Mucosa of descending colon (tissue), 3 donors: ENCODE results near the gene PPP1R9A. TPM values are rescaled to one million over a fixed set of nuclear protein-coding genes. Genes with fewer than 3 reads are reported as not detected.

Experiments used
- ATAC-seq: fragments of 200-7000 bp; cut with Tn5 transposase; one replicate; pipeline ENCODE4 v1.9.1; 2020; ENCODE audit warnings: mild to moderate bottlenecking, moderate library complexity
- DNase-seq, 3 donors: peaks; one replicate each; pipeline ENCODE4 v3.0.0-alpha.2; 2020
- H3K36me3 ChIP-seq: fragments of 200-600 bp; one replicate; pipeline ENCODE4 v1.8.0; 2021; ENCODE audit warnings: low read depth, mild to moderate bottlenecking
- H3K4me1 ChIP-seq: fragments of 200-600 bp; one replicate; pipeline ENCODE4 v1.8.0; 2021; ENCODE audit warnings: low read depth, mild to moderate bottlenecking
- H3K4me3 ChIP-seq: fragments of 200-600 bp; one replicate; pipeline ENCODE4 v1.8.0; 2021; ENCODE audit warnings: mild to moderate bottlenecking
- H3K9me3 ChIP-seq: fragments of 200-600 bp; one replicate; pipeline ENCODE4 v1.8.0; 2021; ENCODE audit warnings: mild to moderate bottlenecking
- intact Hi-C, 2 donors: fragments of 100-400 bp; cut with DNase I in 1 of 2; cut with micrococcal nuclease in 1 of 2; formaldehyde crosslinking; loops; one replicate each; pipeline versions ENCODE4 v1.11.0 to v1.11.1; 2022; cut with DNase I, micrococcal nuclease
- total RNA-seq, 3 donors: library from RNA; stranded (reverse); fragmentation: NEBNext Ultra II Directional in 2 of 3; extraction: Animal tissue kit (Norgen Biotek cat#: 25700) in 2 of 3; gene quantifications; one replicate each; pipeline versions ENCODE4 v1.2.1 to v1.2.4, GENCODE V29; 2021 to 2023
- TF ChIP-seq, protein P1 (sequence below): fragments of 200-600 bp; IDR thresholded peaks from one replicate; pipeline ENCODE4 v1.8.0; 2022; ENCODE audit warnings: antibody characterized with exemption, mild to moderate bottlenecking
- donor health status: DM: no; HTN: no; CAD: no; lungs with moderate emphysema.
- donor health status: DM: no; HTN: no; CAD: no.
- donor health status: DM: no; HTN: yes; CAD: no.

Gene PPP1R9A
- total RNA-seq, 3 donors from 2014 or later = 17.8 to 48.9 (median 30.8) TPM

DNA sequence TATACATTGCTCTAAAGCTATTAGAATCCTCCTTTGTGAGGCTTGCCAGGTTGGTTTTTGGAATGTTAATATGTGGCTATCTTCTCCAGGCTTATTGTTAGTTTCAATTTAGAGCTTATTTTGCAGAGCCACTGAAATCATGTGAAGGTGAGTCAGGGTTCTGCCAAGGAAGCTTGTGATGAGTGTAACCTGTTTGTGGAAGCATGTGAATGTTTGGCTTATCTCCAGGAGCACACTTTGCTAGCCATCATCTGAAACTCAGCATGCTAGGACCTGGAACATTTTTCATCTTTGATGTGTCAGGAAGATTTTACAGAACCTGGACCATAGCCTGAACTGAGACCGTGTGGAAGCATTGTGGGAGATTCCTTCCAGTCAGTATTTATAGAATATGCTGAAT lies 197.3 kb downstream of the PPP1R9A start:
- ATAC-seq (peak; percentile 31), DNase-seq (peak in 1 of 3 donors; percentile 5)
- H3K36me3 ChIP-seq = no peaks in the 10 kb centered on the region
- no peaks in the 10 kb centered on the region for H3K4me1 ChIP-seq
- no peak overlapping the region for H3K4me3 ChIP-seq
- intact Hi-C loops = no loop called here
- TF ChIP-seq, protein P1, sequence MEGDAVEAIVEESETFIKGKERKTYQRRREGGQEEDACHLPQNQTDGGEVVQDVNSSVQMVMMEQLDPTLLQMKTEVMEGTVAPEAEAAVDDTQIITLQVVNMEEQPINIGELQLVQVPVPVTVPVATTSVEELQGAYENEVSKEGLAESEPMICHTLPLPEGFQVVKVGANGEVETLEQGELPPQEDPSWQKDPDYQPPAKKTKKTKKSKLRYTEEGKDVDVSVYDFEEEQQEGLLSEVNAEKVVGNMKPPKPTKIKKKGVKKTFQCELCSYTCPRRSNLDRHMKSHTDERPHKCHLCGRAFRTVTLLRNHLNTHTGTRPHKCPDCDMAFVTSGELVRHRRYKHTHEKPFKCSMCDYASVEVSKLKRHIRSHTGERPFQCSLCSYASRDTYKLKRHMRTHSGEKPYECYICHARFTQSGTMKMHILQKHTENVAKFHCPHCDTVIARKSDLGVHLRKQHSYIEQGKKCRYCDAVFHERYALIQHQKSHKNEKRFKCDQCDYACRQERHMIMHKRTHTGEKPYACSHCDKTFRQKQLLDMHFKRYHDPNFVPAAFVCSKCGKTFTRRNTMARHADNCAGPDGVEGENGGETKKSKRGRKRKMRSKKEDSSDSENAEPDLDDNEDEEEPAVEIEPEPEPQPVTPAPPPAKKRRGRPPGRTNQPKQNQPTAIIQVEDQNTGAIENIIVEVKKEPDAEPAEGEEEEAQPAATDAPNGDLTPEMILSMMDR = no peak
- no peaks in the 10 kb centered on the region for H3K9me3 ChIP-seq

DNA sequence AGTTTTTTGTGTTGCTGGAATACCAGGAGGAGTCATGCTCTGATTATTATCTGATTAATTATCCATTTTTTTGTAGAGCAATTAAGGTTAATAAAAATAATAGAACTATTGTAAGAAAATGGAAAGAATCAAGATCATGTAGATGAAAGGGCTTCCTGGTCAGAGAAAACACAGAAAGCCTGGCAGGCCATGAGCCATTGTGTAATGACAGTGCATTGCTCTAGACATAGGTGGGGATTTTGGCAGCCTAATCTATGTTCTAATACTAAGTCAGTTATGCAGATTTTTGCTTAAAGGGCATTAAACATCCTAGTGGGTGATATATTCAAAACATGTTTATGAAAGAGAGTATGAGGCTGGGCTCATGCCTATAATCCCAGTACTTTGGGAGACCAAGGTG lies 198.2 kb downstream of the PPP1R9A start:
- no peaks in the 10 kb centered on the region for H3K9me3 ChIP-seq
- H3K4me3 ChIP-seq = no peak overlapping the region
- intact Hi-C loops = no loop called here
- no peaks in the 10 kb centered on the region for H3K4me1 ChIP-seq
- H3K36me3 ChIP-seq = no peaks in the 10 kb centered on the region
- TF ChIP-seq, protein P1 = no peak
- ATAC-seq (no peak), DNase-seq (no peak)

DNA sequence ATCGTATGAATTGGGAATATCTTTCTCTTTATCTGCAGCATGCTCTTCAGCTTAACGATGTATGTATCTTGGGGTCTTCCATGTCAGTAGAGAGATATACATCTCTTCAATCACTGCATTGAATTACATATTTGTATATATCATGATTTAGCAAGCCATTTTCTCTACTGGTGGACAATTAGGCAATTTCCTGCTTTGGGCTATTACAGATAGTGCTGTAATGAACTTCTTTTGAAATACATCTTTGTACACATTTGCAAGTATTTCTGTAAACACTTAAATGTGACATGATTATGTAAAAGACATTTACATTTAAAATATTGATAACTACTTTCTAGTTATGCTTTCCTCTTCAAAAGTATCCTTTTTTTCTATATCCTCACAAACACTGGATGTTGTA lies 199.0 kb downstream of the PPP1R9A start:
- Histone ChIP-seq H3K9me3 (no peaks in the 10 kb centered on the region), H3K36me3 (no peaks in the 10 kb centered on the region), H3K4me3 (no peak overlapping the region), H3K4me1 (no peaks in the 10 kb centered on the region)
- intact Hi-C loops = no loop called here
- DNase-seq (no peak), ATAC-seq (no peak)
- TF ChIP-seq, protein P1 = no peak

DNA sequence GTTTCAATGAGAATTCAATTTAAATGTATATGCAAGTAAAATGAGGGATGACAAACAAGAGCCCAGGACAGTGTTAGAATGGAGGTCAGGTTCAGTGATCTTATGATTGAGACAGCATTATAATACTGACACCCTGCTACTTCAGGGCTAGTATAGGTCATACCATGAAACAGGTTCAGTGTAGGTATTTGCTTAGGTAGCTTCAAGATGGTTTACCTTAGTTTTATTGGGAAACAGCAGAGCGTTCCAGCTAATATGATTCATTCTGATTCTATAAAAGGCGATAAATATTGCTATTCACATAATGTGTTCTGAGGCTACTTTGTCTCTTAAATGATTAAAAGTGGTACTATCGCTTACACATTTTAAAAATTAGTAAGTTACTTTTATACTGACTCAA lies 203.3 kb downstream of the PPP1R9A start:
- ATAC-seq (no peak), DNase-seq (no peak)
- intact Hi-C loops = no loop called here
- H3K9me3 ChIP-seq = no peaks in the 10 kb centered on the region
- TF ChIP-seq, protein P1 = no peak
- H3K36me3 ChIP-seq = no peaks in the 10 kb centered on the region
- no peak overlapping the region for H3K4me3 ChIP-seq
- H3K4me1 ChIP-seq = no peaks in the 10 kb centered on the region

DNA sequence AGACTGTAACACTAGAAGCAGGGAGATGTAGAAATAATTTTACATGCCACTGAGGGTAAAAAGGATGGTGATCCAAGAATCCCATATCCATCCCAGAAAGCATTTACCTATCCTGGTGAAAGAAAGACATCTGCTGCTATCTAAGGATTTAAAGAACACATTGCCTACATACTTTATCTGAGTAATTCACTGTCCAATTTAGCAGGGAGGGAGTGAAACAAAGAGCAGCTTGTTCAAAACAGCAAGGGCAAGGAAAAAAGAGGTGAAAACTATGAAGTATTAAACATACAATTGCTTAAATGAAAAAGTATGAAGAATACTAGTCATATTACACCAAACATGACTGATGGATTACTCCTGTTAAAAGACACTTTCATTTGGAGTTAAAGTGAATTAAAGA lies 206.2 kb downstream of the PPP1R9A start:
- H3K9me3 ChIP-seq = no peaks in the 10 kb centered on the region
- intact Hi-C loops = no loop called here
- ATAC-seq = no peak
- TF ChIP-seq, protein P1 = no peak
- no peak overlapping the region for H3K4me3 ChIP-seq
- DNase-seq = no peak
- no peaks in the 10 kb centered on the region for H3K4me1 ChIP-seq
- no peaks in the 10 kb centered on the region for H3K36me3 ChIP-seq

DNA sequence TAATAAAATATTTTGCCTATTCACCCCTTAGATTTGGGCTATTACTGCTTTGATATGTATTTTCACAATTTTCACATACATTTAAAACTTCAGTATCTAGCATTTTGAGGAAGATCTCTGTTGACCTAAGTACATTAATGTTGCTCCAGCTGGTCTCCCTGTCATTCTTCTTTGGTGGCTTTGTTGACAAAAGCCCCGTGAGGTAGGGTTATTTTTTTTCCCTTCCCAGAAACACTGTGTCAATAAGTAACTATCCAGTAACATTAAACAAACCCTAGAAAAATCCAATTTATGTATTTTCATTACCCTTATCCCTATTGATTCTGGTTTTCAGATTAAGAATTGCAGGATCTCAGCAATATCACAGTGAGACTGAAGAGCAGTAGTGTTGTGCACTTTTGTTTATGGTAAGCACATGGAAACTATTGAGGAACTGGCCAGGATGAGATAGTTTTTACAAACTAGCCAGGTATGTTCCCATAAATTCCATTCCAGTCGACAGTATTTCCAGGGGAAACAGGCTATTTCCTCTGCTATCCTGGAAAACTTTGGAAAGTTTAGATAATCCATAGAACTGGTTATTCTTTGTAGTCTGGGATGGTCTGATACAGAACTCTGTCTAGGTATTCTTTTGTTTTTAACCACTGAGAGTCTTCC lies 218.8 kb downstream of the PPP1R9A start:
- DNase-seq (no peak), ATAC-seq (no peak)
- intact Hi-C loops = no loop called here
- no peaks in the 10 kb centered on the region for H3K9me3 ChIP-seq
- TF ChIP-seq, protein P1 = no peak
- H3K4me1 ChIP-seq = no peaks in the 10 kb centered on the region
- H3K36me3 ChIP-seq = no peaks in the 10 kb centered on the region
- no peak overlapping the region for H3K4me3 ChIP-seq
